Hypothalamus (tissue), 51 donors: ENCODE data around the gene TRIM28.

Source experiments
- DNase-seq, 51 donors: peaks; one replicate each; lab custom pipeline; 2025; lab: John Stamatoyannopoulos, UW

Gene TRIM28

GRCh38 chr19:58547323-58548312 lies 3.8 kb downstream of the TRIM28 start:
- no peak for DNase-seq

GRCh38 chr19:58548859-58549663 lies 5.2 kb downstream of the TRIM28 start:
- DNase-seq, result no peak

- DNase-seq, result no peak
Observed at GRCh38 chr19:58549664-58550361, 5.9 kb downstream of the TRIM28 start.

GRCh38 chr19:58550362-58551122 lies 6.7 kb downstream of the TRIM28 start:
- no peak for DNase-seq

- no peak for DNase-seq
Observed at GRCh38 chr19:58551123-58551497, 7.2 kb downstream of the TRIM28 start.

GRCh38 chr19:58551577-58552471 lies 8.0 kb downstream of the TRIM28 start:
- DNase-seq, result no peak

- no peak for DNase-seq
Observed at GRCh38 chr19:58552655-58553054, 8.8 kb downstream of the TRIM28 start.

- no peak for DNase-seq
Observed at GRCh38 chr19:58553799-58554493, 10.1 kb downstream of the TRIM28 start.

GRCh38 chr19:58554494-58555368 lies 10.9 kb downstream of the TRIM28 start, which contains the start of gene CHMP2A:
TSS of gene CHMP2A (minus strand) at chr19:58555105. CDS start at chr19:58554212, 893 bp downstream.
- DNase-seq, result no peak

GRCh38 chr19:58555369-58555885 lies 11.6 kb downstream of the TRIM28 start:
- no peak for DNase-seq

- no peak for DNase-seq
Observed at GRCh38 chr19:58555920-58556621, 12.2 kb downstream of the TRIM28 start.

GRCh38 chr19:58556622-58557220 lies 12.9 kb downstream of the TRIM28 start:
- DNase-seq, result no peak

- no peak for DNase-seq
Observed at GRCh38 chr19:58557221-58558065, 13.6 kb downstream of the TRIM28 start.

GRCh38 chr19:58558066-58558622 lies 14.3 kb downstream of the TRIM28 start, which contains the start of gene UBE2M:
TSS of gene UBE2M (minus strand) at chr19:58558611. CDS start at chr19:58558381, 230 bp downstream.
- no peak for DNase-seq
